Smooth muscle cell (in vitro differentiated cells): ENCODE data around the gene APRT. TPM values are rescaled to one million over a fixed set of nuclear protein-coding genes. Genes with fewer than 3 reads are reported as not detected.

ENCODE experiments used
- DNase-seq: peaks from one replicate; lab custom pipeline; 2025; ENCODE audit not compliant: unreplicated experiment; lab: John Stamatoyannopoulos, UW
- H2AFZ ChIP-seq: fragments of 200-600 bp; sonication (generic); 2 replicates; pipeline ENCODE4 v1.6.0; 2016; ENCODE audit warnings: antibody characterized with exemption, low read depth, mild to moderate bottlenecking
- H3F3A ChIP-seq: fragments of 200-600 bp; sonication (generic); 2 replicates; pipeline ENCODE4 v1.6.0; 2017; ENCODE audit warnings: antibody characterized with exemption, low read depth
- H3K27ac ChIP-seq: fragments of 200-600 bp; sonication (generic); 2 replicates; pipeline ENCODE4 v1.5.1; 2016; ENCODE audit warnings: low read depth, mild to moderate bottlenecking
- H3K27me3 ChIP-seq: fragments of 200-600 bp; sonication (generic); 2 replicates; pipeline ENCODE4 v1.6.1; 2016; ENCODE audit warnings: low read depth, mild to moderate bottlenecking
- H3K36me3 ChIP-seq: fragments of 200-600 bp; sonication (generic); 2 replicates; pipeline ENCODE4 v1.5.1; 2016; ENCODE audit warnings: low read depth
- H3K4me1 ChIP-seq: fragments of 200-600 bp; sonication (generic); 2 replicates; pipeline ENCODE4 v1.5.1; 2016; ENCODE audit warnings: low read depth
- H3K4me2 ChIP-seq: fragments of 200-600 bp; sonication (generic); 2 replicates; pipeline ENCODE4 v1.6.0; 2016; ENCODE audit warnings: mild to moderate bottlenecking
- H3K4me3 ChIP-seq: fragments of 200-600 bp; sonication (generic); 2 replicates; pipeline ENCODE4 v1.5.1; 2016; ENCODE audit warnings: mild to moderate bottlenecking
- H3K79me2 ChIP-seq: fragments of 200-600 bp; sonication (generic); 2 replicates; pipeline ENCODE4 v1.6.0; 2016; ENCODE audit warnings: low read depth, mild to moderate bottlenecking
- H3K9ac ChIP-seq: fragments of 200-600 bp; sonication (generic); 2 replicates; pipeline ENCODE4 v1.6.0; 2016; ENCODE audit warnings: low read depth
- H3K9me3 ChIP-seq: fragments of 200-600 bp; sonication (generic); replicated peaks from 2 replicates; pipeline ENCODE4 v1.5.1; 2016; ENCODE audit warnings: low read depth
- H4K20me1 ChIP-seq: fragments of 200-600 bp; sonication (generic); 2 replicates; pipeline ENCODE4 v1.6.0; 2016; ENCODE audit warnings: low read depth
- CTCF ChIP-seq: fragments of 200-600 bp; sonication (generic); IDR thresholded peaks from 2 replicates; pipeline ENCODE4 v1.5.1; 2017; ENCODE audit warnings: borderline replicate concordance, mild to moderate bottlenecking, antibody characterized with exemption; ENCODE audit not compliant: insufficient read depth, poor library complexity, severe bottlenecking
- WGBS: methylation state at CpG from one replicate; pipeline ENCODE4 v1.1.7; 2016; ENCODE audit warnings: low lambda C conversion rate; 5-methylcytosine and 5-hydroxymethylcytosine counted together
- polyA plus RNA-seq: library from polyadenylated mRNA; unstranded; fragments of >200 nt; fragmentation: Nextera tagmentation; extraction: Ambion mirVana; gene quantifications from 2 replicates; pipeline ENCODE4 v1.2.1, GENCODE V29; 2016
- total RNA-seq: library from RNA; depleted of rRNA; stranded (reverse); fragments of >200 nt; gene quantifications from 2 replicates; pipeline ENCODE4 v1.2.3, GENCODE V29; 2014

Gene APRT
- total and polyA plus RNA-seq, 2 experiments from 2014 or later = 143 to 200 TPM

- Histone ChIP-seq H3K9ac (no peak overlapping the region), H3K4me1 (no peaks in the 10 kb centered on the region), H3K36me3 (no peaks in the 10 kb centered on the region), H3K79me2 (no peaks in the 10 kb centered on the region), H4K20me1 (peaks cover 41% of the 10 kb centered on the region), H3K27me3 (no peaks in the 10 kb centered on the region), H3K27ac (no peak overlapping the region), H3K9me3 (no peaks in the 10 kb centered on the region), H3K4me2 (no peak overlapping the region), H2AFZ (no peak overlapping the region), H3F3A (no peaks in the 10 kb centered on the region), H3K4me3 (no peak overlapping the region)
- no peak for DNase-seq
- 99% methylated on average over 18 of the region's 18 CpGs for WGBS
- no peak for TF ChIP-seq CTCF
Measured at GRCh38 chr16:88847654-88848053, 35.9 kb upstream of the APRT start.

- 78% methylated on average over 9 of the region's 9 CpGs for WGBS
- H4K20me1 ChIP-seq = peaks cover 45% of the 10 kb centered on the region
- H2AFZ ChIP-seq = no peak overlapping the region
- no peak for DNase-seq
- H3K27me3 ChIP-seq = no peaks in the 10 kb centered on the region
- TF ChIP-seq CTCF = no peak
- no peaks in the 10 kb centered on the region for H3K36me3 ChIP-seq
- H3K4me3 ChIP-seq = no peak overlapping the region
- no peak overlapping the region for H3K4me2 ChIP-seq
- H3K27ac ChIP-seq = no peak overlapping the region
- H3F3A ChIP-seq = no peaks in the 10 kb centered on the region
- H3K4me1 ChIP-seq = no peaks in the 10 kb centered on the region
- no peak overlapping the region for H3K9ac ChIP-seq
- H3K9me3 ChIP-seq = no peaks in the 10 kb centered on the region
- no peaks in the 10 kb centered on the region for H3K79me2 ChIP-seq
Measured at GRCh38 chr16:88846088-88846487, 34.4 kb upstream of the APRT start.

GRCh38 chr16:88844419-88845036 is 32.8 kb upstream of the APRT start:
- H3K4me1 ChIP-seq = no peaks in the 10 kb centered on the region
- peaks cover 42% of the 10 kb centered on the region for H4K20me1 ChIP-seq
- no peaks in the 10 kb centered on the region for H3K27me3 ChIP-seq
- no peaks in the 10 kb centered on the region for H3K36me3 ChIP-seq
- no peak overlapping the region for H3K27ac ChIP-seq
- no peak overlapping the region for H3K4me3 ChIP-seq
- no peak overlapping the region for H3K9ac ChIP-seq
- TF ChIP-seq CTCF = no peak
- WGBS = 86% methylated on average over 11 of the region's 11 CpGs
- H3K79me2 ChIP-seq = no peaks in the 10 kb centered on the region
- H3K4me2 ChIP-seq = no peak overlapping the region
- H2AFZ ChIP-seq = no peak overlapping the region
- H3F3A ChIP-seq = no peaks in the 10 kb centered on the region
- no peaks in the 10 kb centered on the region for H3K9me3 ChIP-seq
- no peak for DNase-seq

- H3K36me3 ChIP-seq = no peaks in the 10 kb centered on the region
- no peaks in the 10 kb centered on the region for H3K4me1 ChIP-seq
- H3K27ac ChIP-seq = no peak overlapping the region
- H3F3A ChIP-seq = no peaks in the 10 kb centered on the region
- 98% methylated on average over 20 of the region's 20 CpGs for WGBS
- H3K4me2 ChIP-seq = no peak overlapping the region
- no peaks in the 10 kb centered on the region for H3K9me3 ChIP-seq
- H4K20me1 ChIP-seq = peaks cover 37% of the 10 kb centered on the region
- no peak for DNase-seq
- no peak overlapping the region for H3K4me3 ChIP-seq
- TF ChIP-seq CTCF = no peak
- no peaks in the 10 kb centered on the region for H3K27me3 ChIP-seq
- H2AFZ ChIP-seq = no peak overlapping the region
- no peaks in the 10 kb centered on the region for H3K79me2 ChIP-seq
- no peak overlapping the region for H3K9ac ChIP-seq
Measured at GRCh38 chr16:88843256-88843655, 31.5 kb upstream of the APRT start.
